H9 (cell line): ENCODE measurements around the gene BBS10. TPM values are rescaled to one million over a fixed set of nuclear protein-coding genes. Genes with fewer than 3 reads are reported as not detected.

Experiments used
- DNase-seq: peaks from one replicate; pipeline ENCODE4 v3.0.0-alpha.2; 2017
- H2AFZ ChIP-seq: one replicate; pipeline ENCODE4 v1.6.1; 2013; ENCODE audit warnings: mild to moderate bottlenecking, low read length, control low read depth, moderate library complexity
- H2AK5ac ChIP-seq: 2 replicates; pipeline ENCODE4 v1.6.1; 2013; ENCODE audit warnings: low read length, control low read depth, mixed read lengths; ENCODE audit not compliant: insufficient read length
- H2BK120ac ChIP-seq: one replicate; pipeline ENCODE4 v1.6.1; 2013; ENCODE audit warnings: low read depth, mild to moderate bottlenecking, low read length, control low read depth, inconsistent platforms; ENCODE audit not compliant: poor library complexity, severe bottlenecking
- H2BK12ac ChIP-seq: 2 replicates; pipeline ENCODE4 v1.6.1; 2013; ENCODE audit warnings: low read length, control low read depth, mixed read lengths, low read depth; ENCODE audit not compliant: insufficient read length
- H2BK15ac ChIP-seq: 2 replicates; pipeline ENCODE4 v1.6.1; 2013; ENCODE audit warnings: low read depth, low read length, control low read depth
- H2BK20ac ChIP-seq: one replicate; pipeline ENCODE4 v1.6.1; 2013; ENCODE audit warnings: low read depth, mild to moderate bottlenecking, low read length, control low read depth, inconsistent platforms; ENCODE audit not compliant: poor library complexity, severe bottlenecking
- H2BK5ac ChIP-seq: 2 replicates; pipeline ENCODE4 v1.6.1; 2013; ENCODE audit warnings: low read length, control low read depth, mixed read lengths; ENCODE audit not compliant: insufficient read length
- H3K14ac ChIP-seq: 2 replicates; pipeline ENCODE4 v1.6.1; 2013; ENCODE audit warnings: low read length, control low read depth; ENCODE audit not compliant: insufficient read depth
- H3K18ac ChIP-seq: 2 replicates; pipeline ENCODE4 v1.6.1; 2013; ENCODE audit warnings: low read depth, mild to moderate bottlenecking, mixed read lengths, low read length, control low read depth; ENCODE audit not compliant: insufficient read length
- H3K23ac ChIP-seq: 2 replicates; pipeline ENCODE4 v1.6.1; 2013; ENCODE audit warnings: low read length, control low read depth, mixed read lengths, low read depth; ENCODE audit not compliant: insufficient read length
- H3K23me2 ChIP-seq: 2 replicates; pipeline ENCODE4 v1.6.1; 2013; ENCODE audit warnings: low read depth, mild to moderate bottlenecking, mixed read lengths, low read length, control low read depth; ENCODE audit not compliant: insufficient read length, poor library complexity, severe bottlenecking
- H3K27ac ChIP-seq: 2 replicates; pipeline ENCODE4 v1.5.1; 2013; ENCODE audit warnings: low read length, control low read depth, mixed read lengths, low read depth; ENCODE audit not compliant: insufficient read length
- H3K27me3 ChIP-seq: 2 replicates; pipeline ENCODE4 v1.6.1; 2013; ENCODE audit warnings: low read length, control low read depth, inconsistent platforms; ENCODE audit not compliant: insufficient read depth
- H3K4ac ChIP-seq: 2 replicates; pipeline ENCODE4 v1.6.1; 2013; ENCODE audit warnings: low read depth, mild to moderate bottlenecking, control low read depth, inconsistent platforms, low read length, moderate library complexity
- H3K4me1 ChIP-seq: 2 replicates; pipeline ENCODE4 v1.6.1; 2013; ENCODE audit warnings: low read length, control low read depth, inconsistent platforms; ENCODE audit not compliant: insufficient read depth
- H3K4me2 ChIP-seq: 2 replicates; pipeline ENCODE4 v1.6.1; 2013; ENCODE audit warnings: low read length, control low read depth, mixed read lengths; ENCODE audit not compliant: insufficient read length, insufficient read depth
- H3K56ac ChIP-seq: 2 replicates; pipeline ENCODE4 v1.6.1; 2013; ENCODE audit warnings: low read depth, mild to moderate bottlenecking, mixed read lengths, low read length, control low read depth; ENCODE audit not compliant: insufficient read length
- H3K79me1 ChIP-seq: 2 replicates; pipeline ENCODE4 v1.6.1; 2013; ENCODE audit warnings: low read depth, mild to moderate bottlenecking, moderate library complexity, low read length, control low read depth, inconsistent platforms; ENCODE audit not compliant: insufficient read depth, poor library complexity, severe bottlenecking
- H3K79me2 ChIP-seq: 2 replicates; pipeline ENCODE4 v1.6.1; 2013; ENCODE audit warnings: low read length, control low read depth, inconsistent platforms; ENCODE audit not compliant: insufficient read depth
- H3K9ac ChIP-seq: 2 replicates; pipeline ENCODE4 v1.6.1; 2013; ENCODE audit warnings: low read length, control low read depth, mixed read lengths; ENCODE audit not compliant: insufficient read length; ENCODE audit errors: extremely low read depth
- H3K9me3 ChIP-seq: one replicate; pipeline ENCODE4 v1.6.1; 2013; ENCODE audit warnings: low read depth, low read length, inconsistent platforms; ENCODE audit not compliant: control insufficient read depth
- H3T11ph ChIP-seq: one replicate; pipeline ENCODE4 v1.6.1; 2013; ENCODE audit warnings: mild to moderate bottlenecking, low read length, control low read depth, inconsistent platforms
- H4K20me1 ChIP-seq: one replicate; pipeline ENCODE4 v1.6.1; 2013; ENCODE audit not compliant: control insufficient read depth, insufficient read length, insufficient read depth
- H4K5ac ChIP-seq: 2 replicates; pipeline ENCODE4 v1.6.1; 2013; ENCODE audit warnings: low read depth, mild to moderate bottlenecking, mixed read lengths, low read length, control low read depth; ENCODE audit not compliant: insufficient read length
- H4K8ac ChIP-seq: replicated peaks from 2 replicates; pipeline ENCODE4 v1.6.1; 2013; ENCODE audit warnings: low read length, control low read depth, mixed read lengths, low read depth; ENCODE audit not compliant: insufficient read length
- H4K91ac ChIP-seq: 2 replicates; pipeline ENCODE4 v1.6.1; 2013; ENCODE audit warnings: low read depth, mild to moderate bottlenecking, moderate library complexity, mixed read lengths, low read length, control low read depth; ENCODE audit not compliant: insufficient read length
- H3K27ac Mint-ChIP-seq, 3 experiments: 2 replicates in 2 of 3; 3 replicates in 1 of 3; pipeline ENCODE4 v1.8.0; 2020 to 2021; ENCODE audit warnings: mixed read lengths in 3 of 3, mild to moderate bottlenecking in 1 of 3, moderate library complexity in 1 of 3
- H3K27me3 Mint-ChIP-seq: 2 replicates; pipeline ENCODE4 v1.8.0; 2021; ENCODE audit warnings: low read depth, mild to moderate bottlenecking, moderate library complexity, mixed read lengths
- H3K36me3 Mint-ChIP-seq, 3 experiments: 2 replicates in 2 of 3; 3 replicates in 1 of 3; pipeline ENCODE4 v1.8.0; 2020 to 2021; ENCODE audit warnings: low read depth in 3 of 3, mixed read lengths in 3 of 3; ENCODE audit not compliant: insufficient read depth in 1 of 3
- H3K4me1 Mint-ChIP-seq, 2 experiments: 2 replicates each; pipeline ENCODE4 v1.8.0; 2020; ENCODE audit warnings: mixed read lengths in 2 of 2
- H3K4me3 Mint-ChIP-seq, 2 experiments: 2 replicates in 1 of 2; 3 replicates in 1 of 2; pipeline ENCODE4 v1.8.0; 2020 to 2021; ENCODE audit warnings: mild to moderate bottlenecking in 2 of 2, mixed read lengths in 2 of 2, moderate library complexity in 1 of 2
- H3K9me3 Mint-ChIP-seq, 2 experiments: 2 replicates in 1 of 2; 3 replicates in 1 of 2; pipeline ENCODE4 v1.8.0; 2020; ENCODE audit warnings: mild to moderate bottlenecking in 2 of 2, mixed read lengths in 2 of 2, moderate library complexity in 1 of 2
- CTCF ChIP-seq: fragments of 200-600 bp; sonication (generic); conservative IDR thresholded peaks from 3 replicates; pipeline ENCODE4 v1.8.0; 2021; ENCODE audit warnings: antibody characterized with exemption, mild to moderate bottlenecking
- WGBS: extraction: QIAGEN DNeasy Blood & Tissue Kit; methylation state at CpG from one replicate; pipeline ENCODE4 v1.1.7; 2013; ENCODE audit warnings: missing lambda C conversion rate, low lambda C conversion rate, mixed read lengths; ENCODE audit not compliant: insufficient read length; ENCODE audit errors: extremely low coverage; 5-methylcytosine and 5-hydroxymethylcytosine counted together
- total RNA-seq: library from RNA; stranded (reverse); gene quantifications from 2 replicates; pipeline ENCODE4 v1.2.1, GENCODE V29; 2021

The BBS10 gene
- total RNA-seq, 1 experiment from 2014 or later, result 6.6 TPM

- no peak for TF ChIP-seq CTCF
- H3K27me3 ChIP-seq, result no peaks in the 10 kb centered on the region
- H2BK12ac ChIP-seq, result no peak overlapping the region
- H3K9ac ChIP-seq, result no peak overlapping the region
- no peak overlapping the region for H2BK15ac ChIP-seq
- no peak overlapping the region for H3K14ac ChIP-seq
- no peak overlapping the region for H2BK20ac ChIP-seq
- DNase-seq, result no peak
- no peak overlapping the region for H2BK5ac ChIP-seq
- no peak overlapping the region for H3T11ph ChIP-seq
- H3K23me2 ChIP-seq, result no peaks in the 10 kb centered on the region
- Mint-ChIP-seq H3K4me1 (peaks cover 4 to 6% of the 10 kb centered on the region in 2 experiments), H3K36me3 (no peaks in the 10 kb centered on the region), H3K4me3 (no peak overlapping the region), H3K9me3 (no peaks in the 10 kb centered on the region), H3K27ac (0 out of 7 replicates have a peak overlapping the region, but pooled peaks of 1 of the 3 experiments have one; percentile 13), H3K27me3 (peaks cover 3% of the 10 kb centered on the region; the same call in 1 of the 2 replicates)
- H3K56ac ChIP-seq, result no peak overlapping the region
- H3K4ac ChIP-seq, result no peak overlapping the region
- H3K4me2 ChIP-seq, result no peak overlapping the region
- H2AK5ac ChIP-seq, result no peak overlapping the region
- H2AFZ ChIP-seq, result no peak overlapping the region
- no peaks in the 10 kb centered on the region for H3K4me1 ChIP-seq
- no peak overlapping the region for H3K18ac ChIP-seq
- H3K23ac ChIP-seq, result no peak overlapping the region
- H3K9me3 ChIP-seq, result no peaks in the 10 kb centered on the region
- H4K20me1 ChIP-seq, result no peaks in the 10 kb centered on the region
- H2BK120ac ChIP-seq, result no peak overlapping the region
- WGBS, result no CpG with 5 or more reads among the region's 5 CpGs
- no peak overlapping the region for H4K5ac ChIP-seq
- H4K91ac ChIP-seq, result no peak overlapping the region
- H3K79me1 ChIP-seq, result no peaks in the 10 kb centered on the region
- H4K8ac ChIP-seq, result no peak overlapping the region
- H3K79me2 ChIP-seq, result no peaks in the 10 kb centered on the region
- no peak overlapping the region for H3K27ac ChIP-seq
Observed at GRCh38 chr12:76299536-76300296, 48.5 kb downstream of the BBS10 start.

Other genes starting within 250 kb of the BBS10 start
- 60.6 and 61.2 TPM in 2 replicates for gene OSBPL8, start 211.4 kb upstream of the BBS10 start, total RNA-seq